Activated CD4-positive, alpha-beta T cell treated with anti-CD3 and anti-CD28 coated beads for 4 hours (primary cell): ENCODE results near the gene SLBP.

ENCODE experiments used
- DNase-seq, 2 donors: peaks; one replicate each; pipeline ENCODE4 v3.0.0-alpha.2; 2020

The SLBP gene

DNA sequence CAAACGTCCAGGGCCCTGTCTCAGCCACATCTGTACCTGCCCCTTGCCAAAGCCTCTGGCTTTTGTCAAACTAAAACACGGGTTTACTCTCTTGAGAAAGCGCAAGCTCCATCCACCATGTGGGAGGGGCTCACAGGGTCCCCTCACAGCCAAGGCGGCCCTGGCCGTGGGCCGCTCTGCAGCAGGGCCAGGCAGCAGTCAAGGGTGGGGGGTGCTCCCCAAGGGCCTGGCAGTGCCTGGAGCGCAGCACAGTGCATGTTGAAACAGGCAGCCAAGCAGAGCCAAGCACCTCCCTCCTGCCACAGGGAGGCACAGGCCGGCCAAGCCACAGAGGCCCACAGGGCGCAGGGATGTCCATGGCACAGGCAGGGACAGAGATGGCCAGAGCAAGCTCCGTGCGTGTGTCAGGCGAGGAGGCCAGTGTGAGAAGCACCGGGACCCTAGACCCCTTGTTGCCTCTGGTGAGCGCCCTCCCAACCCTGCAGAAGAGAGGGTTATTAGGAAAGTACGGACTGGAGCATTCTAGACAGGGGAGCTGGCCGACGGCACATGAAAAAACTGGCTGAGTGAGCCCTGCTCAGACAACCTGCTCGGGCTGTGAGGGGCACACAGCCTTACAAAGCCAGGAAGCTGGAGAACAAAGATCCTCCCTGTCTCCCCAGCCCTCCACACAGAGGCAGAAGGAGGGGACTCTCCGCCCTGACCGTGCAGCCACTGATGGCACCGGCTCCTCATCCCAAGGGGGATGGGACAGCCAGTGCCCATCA, 67.0 kb downstream of the SLBP start:
- no peak for DNase-seq

DNA sequence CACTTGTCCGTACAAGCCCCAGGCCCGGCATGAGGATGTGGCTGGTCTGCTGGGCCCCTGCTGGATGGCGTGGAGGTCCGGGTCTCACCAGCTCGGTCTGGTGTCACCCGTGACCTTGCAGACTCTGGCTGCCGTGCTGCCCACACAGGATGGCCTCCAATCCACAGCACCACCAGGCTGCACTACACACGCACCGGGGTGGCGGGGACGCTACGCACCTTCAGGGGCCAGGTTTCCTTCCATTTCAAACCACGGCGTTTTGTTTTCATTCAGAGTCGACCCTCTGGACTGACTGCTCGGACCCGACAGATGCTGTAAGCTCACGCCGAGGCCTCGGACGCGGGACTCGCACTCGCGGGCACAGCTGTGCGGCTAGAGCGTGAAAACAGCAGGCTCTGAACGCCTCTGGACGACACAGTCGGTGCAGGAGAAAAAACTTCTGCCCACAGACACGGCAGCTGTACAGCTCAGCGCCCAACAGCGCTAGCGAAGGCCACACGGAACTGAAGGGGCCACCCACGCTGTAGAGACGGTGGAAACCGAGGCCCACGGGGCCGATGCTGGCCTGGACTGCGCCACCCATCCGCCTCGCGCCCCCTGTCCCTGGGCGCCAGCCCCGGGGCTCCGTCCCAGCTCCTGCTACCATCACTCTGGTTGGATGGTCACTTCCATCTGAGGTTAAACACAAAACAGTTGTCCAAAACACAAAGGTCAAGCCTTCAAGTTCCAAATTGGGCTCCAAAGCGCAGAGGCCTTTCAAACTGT, 68.0 kb downstream of the SLBP start:
- no peak for DNase-seq
